Measurements from ENCODE around the gene SVOPL.
"Not testable (repeated sequence)": the region's sequence is repeated elsewhere in the genome, so short reads cannot be mapped to it uniquely, and the experiment has no call there.

Gene SVOPL

GRCh38 chr7:138695106-138695505 is 6.1 kb downstream of the SVOPL start:
- no peak for ATAC-seq (ENCODE audit: low read depth)
- Histone ChIP-seq H3K4me1 (ENCODE audit: insufficient read depth, poor library complexity, severe bottlenecking) (no peaks in the 10 kb centered on the region), H3K9me3 (ENCODE audit: severe bottlenecking) (no peaks in the 10 kb centered on the region), H3K36me3 (ENCODE audit: low read depth) (no peaks in the 10 kb centered on the region), H3K27ac (ENCODE audit: poor library complexity, severe bottlenecking) (no peak overlapping the region), H3K27me3 (ENCODE audit: insufficient read depth, poor library complexity, severe bottlenecking) (no peaks in the 10 kb centered on the region), H3K4me3 (ENCODE audit: severe bottlenecking) (no peak overlapping the region)
- no peak for DNase-seq (ENCODE audit: low spot score)
- TF ChIP-seq CTCF (IDR thresholded peaks at IDR 0.05; ENCODE audit: poor library complexity, severe bottlenecking), result no peak

- no peaks in the 10 kb centered on the region for H3K4me1 ChIP-seq (ENCODE audit: insufficient read depth, poor library complexity, severe bottlenecking)
- ATAC-seq (ENCODE audit: low read depth), result no peak
- no peak overlapping the region for H3K4me3 ChIP-seq (ENCODE audit: severe bottlenecking)
- no peaks in the 10 kb centered on the region for H3K36me3 ChIP-seq (ENCODE audit: low read depth)
- no peak for TF ChIP-seq CTCF (IDR thresholded peaks at IDR 0.05; ENCODE audit: poor library complexity, severe bottlenecking)
- DNase-seq (ENCODE audit: low spot score), result no peak
- no peak overlapping the region for H3K27ac ChIP-seq (ENCODE audit: poor library complexity, severe bottlenecking)
- no peaks in the 10 kb centered on the region for H3K9me3 ChIP-seq (ENCODE audit: severe bottlenecking)
- no peaks in the 10 kb centered on the region for H3K27me3 ChIP-seq (ENCODE audit: insufficient read depth, poor library complexity, severe bottlenecking)
Observed at GRCh38 chr7:138691178-138691577, 10.0 kb downstream of the SVOPL start.

- no peaks in the 10 kb centered on the region for H3K36me3 ChIP-seq (ENCODE audit: low read depth)
- H3K27ac ChIP-seq (ENCODE audit: poor library complexity, severe bottlenecking), result no peak overlapping the region
- ATAC-seq (ENCODE audit: low read depth), result no peak
- no peaks in the 10 kb centered on the region for H3K9me3 ChIP-seq (ENCODE audit: severe bottlenecking)
- TF ChIP-seq CTCF (IDR thresholded peaks at IDR 0.05; ENCODE audit: poor library complexity, severe bottlenecking), result no peak
- no peaks in the 10 kb centered on the region for H3K27me3 ChIP-seq (ENCODE audit: insufficient read depth, poor library complexity, severe bottlenecking)
- DNase-seq (ENCODE audit: low spot score), result no peak
- no peak overlapping the region for H3K4me3 ChIP-seq (ENCODE audit: severe bottlenecking)
- no peaks in the 10 kb centered on the region for H3K4me1 ChIP-seq (ENCODE audit: insufficient read depth, poor library complexity, severe bottlenecking)
Observed at GRCh38 chr7:138690495-138690894, 10.7 kb downstream of the SVOPL start.

- DNase-seq (ENCODE audit: low spot score); H3K4me1 ChIP-seq (ENCODE audit: insufficient read depth, poor library complexity, severe bottlenecking); H3K9me3 ChIP-seq (ENCODE audit: severe bottlenecking); ATAC-seq (ENCODE audit: low read depth); H3K4me3 ChIP-seq (ENCODE audit: severe bottlenecking); H3K36me3 ChIP-seq (ENCODE audit: low read depth); H3K27ac ChIP-seq (ENCODE audit: poor library complexity, severe bottlenecking); H3K27me3 ChIP-seq (ENCODE audit: insufficient read depth, poor library complexity, severe bottlenecking): not testable (repeated sequence)
Observed at GRCh38 chr7:138688037-138688436, 13.1 kb downstream of the SVOPL start.

- no peaks in the 10 kb centered on the region for H3K9me3 ChIP-seq (ENCODE audit: severe bottlenecking)
- no peak overlapping the region for H3K27ac ChIP-seq (ENCODE audit: poor library complexity, severe bottlenecking)
- TF ChIP-seq CTCF (IDR thresholded peaks at IDR 0.05; ENCODE audit: poor library complexity, severe bottlenecking), result no peak
- H3K4me3 ChIP-seq (ENCODE audit: severe bottlenecking), result no peak overlapping the region
- DNase-seq (ENCODE audit: low spot score) (no peak), ATAC-seq (ENCODE audit: low read depth) (no peak)
- H3K36me3 ChIP-seq (ENCODE audit: low read depth), result no peaks in the 10 kb centered on the region
- no peaks in the 10 kb centered on the region for H3K27me3 ChIP-seq (ENCODE audit: insufficient read depth, poor library complexity, severe bottlenecking)
- no peaks in the 10 kb centered on the region for H3K4me1 ChIP-seq (ENCODE audit: insufficient read depth, poor library complexity, severe bottlenecking)
Observed at GRCh38 chr7:138684340-138684739, 16.8 kb downstream of the SVOPL start.

All from RWPE2 (cell line).